ENCODE results near the gene WFDC1. TPM values are rescaled to one million over a fixed set of nuclear protein-coding genes. Genes with fewer than 3 reads are reported as not detected.

WFDC1 gene
- total RNA-seq, 2 donors from 2014 or later: 0.15 TPM; not detected in 1

- no peak for TF ChIP-seq CTCF (conservative IDR thresholded peaks at IDR 0.05)
- Mint-ChIP-seq H3K27me3 (ENCODE audit: insufficient read depth) (peaks cover 12% of the 10 kb centered on the region), H3K4me1 (peaks cover 10% of the 10 kb centered on the region), H3K36me3 (ENCODE audit: low read depth) (no peaks in the 10 kb centered on the region), H3K4me3 (no peak overlapping the region), H3K9me3 (peaks cover 7% of the 10 kb centered on the region), H3K27ac (no peak overlapping the region)
- Histone ChIP-seq H3K4me1 (ENCODE audit: control insufficient read depth, insufficient read depth, low read length) (peaks cover 10% of the 10 kb centered on the region), H3K27me3 (ENCODE audit: control insufficient read depth, insufficient read depth, low read length, poor library complexity, severe bottlenecking) (no peaks in the 10 kb centered on the region), H3K27ac (ENCODE audit: low read depth, low read length) (no peak overlapping the region), H3K36me3 (ENCODE audit: control insufficient read depth, insufficient read depth, low read length) (no peaks in the 10 kb centered on the region), H3K9me3 (ENCODE audit: control insufficient read depth, low read length) (peaks cover 4% of the 10 kb centered on the region), H3K4me3 (ENCODE audit: low read length) (no peak overlapping the region), H3K9ac (ENCODE audit: extremely low read depth, low read length, poor library complexity, severe bottlenecking) (no peak overlapping the region)
- peak; percentile 20 for DNase-seq
- WGBS, 2 experiments (ENCODE audit: insufficient coverage in 1 of 2, insufficient read length in 1 of 2): 77 to 82% methylated on average over 6 to 19 of the region's 19 CpGs
These were observed 23.7 kb downstream of the WFDC1 start for GRCh38 chr16:84318091-84318975.

GRCh38 chr16:84319146-84319760 lies 24.6 kb downstream of the WFDC1 start:
- no peak overlapping the region for H3K27ac ChIP-seq (ENCODE audit: low read depth, low read length)
- Mint-ChIP-seq H3K36me3 (ENCODE audit: low read depth) (no peaks in the 10 kb centered on the region), H3K27me3 (ENCODE audit: insufficient read depth) (peaks cover 5% of the 10 kb centered on the region), H3K9me3 (peaks cover 7% of the 10 kb centered on the region), H3K27ac (no peak overlapping the region), H3K4me3 (no peak overlapping the region), H3K4me1 (peaks cover 10% of the 10 kb centered on the region)
- DNase-seq: no peak
- H3K9ac ChIP-seq (ENCODE audit: extremely low read depth, low read length, poor library complexity, severe bottlenecking): no peak overlapping the region
- H3K36me3 ChIP-seq (ENCODE audit: control insufficient read depth, insufficient read depth, low read length): no peaks in the 10 kb centered on the region
- WGBS, 2 experiments (ENCODE audit: insufficient coverage in 1 of 2, insufficient read length in 1 of 2): 93% methylated on average over 20 to 24 of the region's 24 CpGs
- no peak for TF ChIP-seq CTCF (conservative IDR thresholded peaks at IDR 0.05)
- no peaks in the 10 kb centered on the region for H3K27me3 ChIP-seq (ENCODE audit: control insufficient read depth, insufficient read depth, low read length, poor library complexity, severe bottlenecking)
- peaks cover 10% of the 10 kb centered on the region for H3K4me1 ChIP-seq (ENCODE audit: control insufficient read depth, insufficient read depth, low read length)
- H3K4me3 ChIP-seq (ENCODE audit: low read length): no peak overlapping the region
- peaks cover 4% of the 10 kb centered on the region for H3K9me3 ChIP-seq (ENCODE audit: control insufficient read depth, low read length)

- Histone ChIP-seq H3K27me3 (ENCODE audit: control insufficient read depth, insufficient read depth, low read length, poor library complexity, severe bottlenecking) (peaks cover 8% of the 10 kb centered on the region), H3K9me3 (ENCODE audit: control insufficient read depth, low read length) (peaks cover 4% of the 10 kb centered on the region), H3K9ac (ENCODE audit: extremely low read depth, low read length, poor library complexity, severe bottlenecking) (no peak overlapping the region), H3K27ac (ENCODE audit: low read depth, low read length) (no peak overlapping the region), H3K36me3 (ENCODE audit: control insufficient read depth, insufficient read depth, low read length) (no peaks in the 10 kb centered on the region), H3K4me1 (ENCODE audit: control insufficient read depth, insufficient read depth, low read length) (peaks cover 3% of the 10 kb centered on the region), H3K4me3 (ENCODE audit: low read length) (no peak overlapping the region)
- H3K36me3 Mint-ChIP-seq (ENCODE audit: low read depth): no peaks in the 10 kb centered on the region
- TF ChIP-seq CTCF (conservative IDR thresholded peaks at IDR 0.05): no peak
- peaks cover 7% of the 10 kb centered on the region for H3K9me3 Mint-ChIP-seq
- no peak overlapping the region for H3K27ac Mint-ChIP-seq
- no peak for DNase-seq
- H3K4me1 Mint-ChIP-seq: peaks cover 5% of the 10 kb centered on the region
- 84 to 88% methylated on average over 5 of the region's 5 CpGs for WGBS, 2 experiments (ENCODE audit: insufficient coverage in 1 of 2, insufficient read length in 1 of 2)
- H3K27me3 Mint-ChIP-seq (ENCODE audit: insufficient read depth): peaks cover 3% of the 10 kb centered on the region
- no peak overlapping the region for H3K4me3 Mint-ChIP-seq
These were observed 25.8 kb downstream of the WFDC1 start for GRCh38 chr16:84320511-84320910.

Data from endodermal cell (in vitro differentiated cells).